ENCODE results near the gene EVI2A.

EVI2A gene

DNA sequence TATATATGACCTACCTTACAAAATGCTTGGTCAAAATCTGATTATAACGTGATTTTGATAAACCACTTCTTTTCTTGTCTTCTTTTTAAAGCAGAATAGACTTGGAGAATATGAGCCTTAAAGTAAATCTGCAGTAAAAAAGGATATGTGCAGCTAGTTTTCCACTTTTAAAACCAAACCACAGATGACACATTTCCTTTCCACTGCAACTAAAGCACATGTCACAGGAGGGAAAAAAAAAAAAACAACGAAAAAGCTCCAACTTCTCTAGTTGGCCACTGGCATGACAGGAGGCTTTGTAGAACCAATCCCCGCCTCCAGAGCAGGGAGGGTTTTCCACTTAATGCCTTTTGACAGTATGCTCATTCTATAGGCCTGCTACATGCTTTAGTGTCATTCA lies at the start of gene EVI2A:
Gene EVI2A, minus strand, starts transcription at position 142 of the 400 bp plus-strand sequence. CDS start 2,609 bp downstream, outside the sequence.
- Histone ChIP-seq H3K27me3 (ENCODE audit: low read length) (no peaks in the 10 kb centered on the region), H3K36me3 (ENCODE audit: low read length) (no peaks in the 10 kb centered on the region), H3K9me2 (replicated peaks; ENCODE audit: insufficient read depth, low read length) (no peaks in the 10 kb centered on the region), H4K20me1 (ENCODE audit: low read depth, low read length) (no peaks in the 10 kb centered on the region), H2AFZ (ENCODE audit: low read depth, low read length, severe bottlenecking) (no peak within 1 kb of the TSS), H3K9ac (ENCODE audit: low read length) (peak within 1 kb of the TSS; percentile 67), H3F3A (ENCODE audit: insufficient read depth) (peaks cover 54% of the 10 kb centered on the region), H3K79me2 (ENCODE audit: insufficient read depth, low read length) (peaks cover 40% of the 10 kb centered on the region), H3K9me3 (ENCODE audit: insufficient read depth, low read length) (no peaks in the 10 kb centered on the region), H3K4me3 (ENCODE audit: insufficient read depth, low read length, poor library complexity, severe bottlenecking) (peak within 1 kb of the TSS; percentile 76), H3K4me2 (ENCODE audit: low read depth, low read length, poor library complexity, severe bottlenecking) (peak within 1 kb of the TSS; percentile 100), H3K27ac (ENCODE audit: low read depth, low read length) (peak within 1 kb of the TSS; percentile 100)
- TF ChIP-seq EZH2phosphoT487 (conservative IDR thresholded peaks at IDR 0.05; ENCODE audit: low read length), result no peak
- no peak for TF ChIP-seq CTCF (IDR thresholded peaks at IDR 0.05; ENCODE audit: insufficient read depth, low read length, poor library complexity, severe bottlenecking)

DNA sequence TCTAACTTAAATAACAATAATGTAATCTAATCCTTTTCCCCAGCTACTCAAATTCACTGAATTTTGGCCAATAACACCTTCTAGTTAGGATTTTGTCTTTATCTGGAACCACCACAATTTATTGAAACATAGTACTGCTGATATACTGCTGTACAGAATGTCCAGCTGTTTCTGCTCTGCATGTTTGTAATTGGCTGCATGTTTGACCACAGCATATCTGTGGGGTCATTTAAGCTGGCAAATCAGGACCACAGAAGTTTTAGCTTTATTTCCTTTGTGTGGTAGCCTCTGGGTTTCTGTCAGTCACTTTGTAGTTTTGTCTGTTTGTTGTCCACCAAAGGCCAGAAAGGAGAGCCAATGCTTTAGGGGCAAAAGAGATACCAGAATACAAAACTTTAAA lies 47.8 kb upstream of the EVI2A start:
- no peak overlapping the region for H3K27ac ChIP-seq (ENCODE audit: low read depth, low read length)
- no peaks in the 10 kb centered on the region for H3K36me3 ChIP-seq (ENCODE audit: low read length)
- no peaks in the 10 kb centered on the region for H3K9me2 ChIP-seq (replicated peaks; ENCODE audit: insufficient read depth, low read length)
- TF ChIP-seq CTCF (IDR thresholded peaks at IDR 0.05; ENCODE audit: insufficient read depth, low read length, poor library complexity, severe bottlenecking), result no peak
- TF ChIP-seq EZH2phosphoT487 (conservative IDR thresholded peaks at IDR 0.05; ENCODE audit: low read length), result no peak
- no peak overlapping the region for H2AFZ ChIP-seq (ENCODE audit: low read depth, low read length, severe bottlenecking)
- no peaks in the 10 kb centered on the region for H3K9me3 ChIP-seq (ENCODE audit: insufficient read depth, low read length)
- no peak overlapping the region for H3K9ac ChIP-seq (ENCODE audit: low read length)
- H3K27me3 ChIP-seq (ENCODE audit: low read length), result no peaks in the 10 kb centered on the region
- 0 out of 2 replicates have a peak, but pooled peaks cover 4% of the 10 kb centered on the region for H3F3A ChIP-seq (ENCODE audit: insufficient read depth)
- H4K20me1 ChIP-seq (ENCODE audit: low read depth, low read length), result no peaks in the 10 kb centered on the region
- no peak overlapping the region for H3K4me3 ChIP-seq (ENCODE audit: insufficient read depth, low read length, poor library complexity, severe bottlenecking)
- no peaks in the 10 kb centered on the region for H3K79me2 ChIP-seq (ENCODE audit: insufficient read depth, low read length)
- H3K4me2 ChIP-seq (ENCODE audit: low read depth, low read length, poor library complexity, severe bottlenecking), result no peak overlapping the region

DNA sequence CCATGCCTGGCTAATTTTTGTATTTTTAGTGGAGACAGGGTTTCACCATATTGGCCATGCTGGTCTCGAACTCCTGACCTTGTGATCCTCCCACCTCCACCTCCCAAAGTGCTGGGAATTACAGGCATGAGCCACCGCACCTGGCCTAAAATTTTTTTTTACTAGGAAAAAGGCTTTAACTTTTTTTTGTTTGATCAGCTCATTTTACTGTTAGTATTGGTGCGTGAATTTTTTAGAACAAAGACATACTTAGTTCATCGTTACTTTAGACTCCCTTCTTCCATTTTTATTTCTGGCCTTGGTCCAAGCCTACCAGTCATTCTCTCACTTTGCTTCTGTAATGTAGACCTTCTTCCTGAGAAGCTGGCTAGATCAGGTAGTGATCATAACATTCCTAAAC lies 44.7 kb upstream of the EVI2A start:
- Histone ChIP-seq H3K9ac (ENCODE audit: low read length) (no peak overlapping the region), H3K9me3 (ENCODE audit: insufficient read depth, low read length) (no peaks in the 10 kb centered on the region), H3K4me3 (ENCODE audit: insufficient read depth, low read length, poor library complexity, severe bottlenecking) (no peak overlapping the region), H3K27ac (ENCODE audit: low read depth, low read length) (no peak overlapping the region), H3K79me2 (ENCODE audit: insufficient read depth, low read length) (no peaks in the 10 kb centered on the region), H3K9me2 (replicated peaks; ENCODE audit: insufficient read depth, low read length) (no peaks in the 10 kb centered on the region), H4K20me1 (ENCODE audit: low read depth, low read length) (no peaks in the 10 kb centered on the region), H3K27me3 (ENCODE audit: low read length) (no peaks in the 10 kb centered on the region), H2AFZ (ENCODE audit: low read depth, low read length, severe bottlenecking) (no peak overlapping the region), H3F3A (ENCODE audit: insufficient read depth) (no peaks in the 10 kb centered on the region), H3K4me2 (ENCODE audit: low read depth, low read length, poor library complexity, severe bottlenecking) (no peak overlapping the region), H3K36me3 (ENCODE audit: low read length) (peaks cover 5% of the 10 kb centered on the region; the same call in 1 of the 2 replicates)
- TF ChIP-seq CTCF (IDR thresholded peaks at IDR 0.05; ENCODE audit: insufficient read depth, low read length, poor library complexity, severe bottlenecking), result no peak
- TF ChIP-seq EZH2phosphoT487 (conservative IDR thresholded peaks at IDR 0.05; ENCODE audit: low read length), result no peak

All from SU-DHL-6 (cell line).